Uterus (tissue), 2 donors: ENCODE data around the gene FBXW2.

Experiments used
- CTCF ChIP-seq, 4 experiments: fragments of 200-600 bp in 2 of 4; fragments of 450-650 bp in 2 of 4; sonication (generic) in 2 of 4; IDR thresholded peaks; one replicate each; pipeline ENCODE4 v1.5.1; 2016 to 2019; ENCODE audit warnings: antibody characterized with exemption in 4 of 4, mild to moderate bottlenecking in 2 of 4, moderate library complexity in 1 of 4
- POLR2A ChIP-seq, 2 donors: fragments of 450-650 bp; IDR thresholded peaks; one replicate each; pipeline ENCODE4 v1.6.1; 2016; ENCODE audit warnings: antibody characterized with exemption in 2 of 2, mild to moderate bottlenecking in 1 of 2, moderate library complexity in 1 of 2

- TF ChIP-seq CTCF (IDR thresholded peaks at IDR 0.05) (no peak), POLR2A (IDR thresholded peaks at IDR 0.05) (no peak)
These were observed 57.6 kb downstream of the FBXW2 start for GRCh38 chr9:120735415-120736126.
